Measurements from ENCODE around the gene LRRIQ3. TPM values are rescaled to one million over a fixed set of nuclear protein-coding genes. Genes with fewer than 3 reads are reported as not detected.

LRRIQ3 gene
- total and polyA plus RNA-seq, 2 of the 13 experiments (the other 11 are each of a cell fraction or from before 2014, with no cell fraction given): 1.1 to 1.3 TPM

DNA sequence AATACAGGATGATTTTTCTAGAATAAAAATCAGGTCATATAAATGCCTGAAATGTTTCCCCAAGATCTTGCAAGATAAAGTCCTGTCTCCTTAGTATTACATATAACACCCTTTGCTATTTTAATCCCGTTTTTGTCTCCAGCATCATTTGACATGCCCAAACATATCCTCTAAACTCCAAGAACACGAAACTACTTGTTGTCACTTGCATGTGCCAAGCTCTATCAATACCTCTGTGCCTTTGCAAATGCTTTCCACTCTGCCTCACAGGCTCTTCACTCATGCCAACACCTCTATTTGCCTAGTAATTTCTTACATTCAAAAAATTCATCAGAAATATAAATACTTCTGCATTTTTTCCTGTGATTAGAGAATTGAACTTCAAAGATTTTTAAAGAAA, 37.9 kb downstream of the LRRIQ3 start:
- in situ Hi-C loops (cut with HindIII; ENCODE audit: extremely low pct_ligation_motif_present, low pct_unique_long_range_greater_than_20kb) (no loop called here), intact Hi-C loops (cut with micrococcal nuclease; ENCODE audit: unreplicated experiment) (no loop called here)
- no peak overlapping the region for H3K4me3 ChIP-seq (replicated peaks in 1 of 3; ENCODE audit: insufficient read depth in 1 of 3, low read depth in 2 of 3, low read length in 3 of 3)
- H4K20me1 ChIP-seq (ENCODE audit: insufficient read depth, low read length): no peaks in the 10 kb centered on the region
- no peak overlapping the region for H2AFZ ChIP-seq (ENCODE audit: low read length)
- no peak overlapping the region for H3K4me2 ChIP-seq (ENCODE audit: low read depth, low read length)
- no peak for DNase-seq (ENCODE audit: low spot score)
- H3K9me3 ChIP-seq (ENCODE audit: low read length): no peaks in the 10 kb centered on the region
- TF ChIP-seq ZNF550 (CRISPR knock-in tag; IDR thresholded peaks at IDR 0.05; ENCODE audit: borderline replicate concordance) (no peak), MTF1 (CRISPR knock-in tag; IDR thresholded peaks at IDR 0.05) (no peak), HOXD1 (CRISPR knock-in tag; IDR thresholded peaks at IDR 0.05) (no peak), FLYWCH1 (CRISPR knock-in tag; IDR thresholded peaks at IDR 0.05) (no peak), SIN3A (IDR thresholded peaks at IDR 0.05; ENCODE audit: borderline replicate concordance, low read depth, low read length) (no peak), PHF5A (CRISPR knock-in tag; IDR thresholded peaks at IDR 0.05; ENCODE audit: low read depth, unreplicated experiment) (no peak), IKZF1 (IDR thresholded peaks at IDR 0.05) (no peak)
- TF ChIP-seq, protein P1, sequence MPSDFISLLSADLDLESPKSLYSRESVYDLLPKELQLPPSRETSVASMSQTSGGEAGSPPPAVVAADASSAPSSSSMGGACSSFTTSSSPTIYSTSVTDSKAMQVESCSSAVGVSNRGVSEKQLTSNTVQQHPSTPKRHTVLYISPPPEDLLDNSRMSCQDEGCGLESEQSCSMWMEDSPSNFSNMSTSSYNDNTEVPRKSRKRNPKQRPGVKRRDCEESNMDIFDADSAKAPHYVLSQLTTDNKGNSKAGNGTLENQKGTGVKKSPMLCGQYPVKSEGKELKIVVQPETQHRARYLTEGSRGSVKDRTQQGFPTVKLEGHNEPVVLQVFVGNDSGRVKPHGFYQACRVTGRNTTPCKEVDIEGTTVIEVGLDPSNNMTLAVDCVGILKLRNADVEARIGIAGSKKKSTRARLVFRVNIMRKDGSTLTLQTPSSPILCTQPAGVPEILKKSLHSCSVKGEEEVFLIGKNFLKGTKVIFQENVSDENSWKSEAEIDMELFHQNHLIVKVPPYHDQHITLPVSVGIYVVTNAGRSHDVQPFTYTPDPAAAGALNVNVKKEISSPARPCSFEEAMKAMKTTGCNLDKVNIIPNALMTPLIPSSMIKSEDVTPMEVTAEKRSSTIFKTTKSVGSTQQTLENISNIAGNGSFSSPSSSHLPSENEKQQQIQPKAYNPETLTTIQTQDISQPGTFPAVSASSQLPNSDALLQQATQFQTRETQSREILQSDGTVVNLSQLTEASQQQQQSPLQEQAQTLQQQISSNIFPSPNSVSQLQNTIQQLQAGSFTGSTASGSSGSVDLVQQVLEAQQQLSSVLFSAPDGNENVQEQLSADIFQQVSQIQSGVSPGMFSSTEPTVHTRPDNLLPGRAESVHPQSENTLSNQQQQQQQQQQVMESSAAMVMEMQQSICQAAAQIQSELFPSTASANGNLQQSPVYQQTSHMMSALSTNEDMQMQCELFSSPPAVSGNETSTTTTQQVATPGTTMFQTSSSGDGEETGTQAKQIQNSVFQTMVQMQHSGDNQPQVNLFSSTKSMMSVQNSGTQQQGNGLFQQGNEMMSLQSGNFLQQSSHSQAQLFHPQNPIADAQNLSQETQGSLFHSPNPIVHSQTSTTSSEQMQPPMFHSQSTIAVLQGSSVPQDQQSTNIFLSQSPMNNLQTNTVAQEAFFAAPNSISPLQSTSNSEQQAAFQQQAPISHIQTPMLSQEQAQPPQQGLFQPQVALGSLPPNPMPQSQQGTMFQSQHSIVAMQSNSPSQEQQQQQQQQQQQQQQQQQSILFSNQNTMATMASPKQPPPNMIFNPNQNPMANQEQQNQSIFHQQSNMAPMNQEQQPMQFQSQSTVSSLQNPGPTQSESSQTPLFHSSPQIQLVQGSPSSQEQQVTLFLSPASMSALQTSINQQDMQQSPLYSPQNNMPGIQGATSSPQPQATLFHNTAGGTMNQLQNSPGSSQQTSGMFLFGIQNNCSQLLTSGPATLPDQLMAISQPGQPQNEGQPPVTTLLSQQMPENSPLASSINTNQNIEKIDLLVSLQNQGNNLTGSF (CRISPR knock-in tag; IDR thresholded peaks at IDR 0.05): no peak
- ATAC-seq: no peak
- no peaks in the 10 kb centered on the region for H3K27me3 ChIP-seq (ENCODE audit: control insufficient read depth in 1 of 2, insufficient read depth in 2 of 2, low read length in 2 of 2)
- no peaks in the 10 kb centered on the region for H3K4me1 ChIP-seq (ENCODE audit: insufficient read depth, low read length)
- no peak overlapping the region for H3K9ac ChIP-seq (ENCODE audit: insufficient read depth, low read depth, low read length)
- H3K79me2 ChIP-seq (ENCODE audit: insufficient read depth, low read length): no peaks in the 10 kb centered on the region
- no peak for FAIRE-seq
- no peak overlapping the region for H3K27ac ChIP-seq (ENCODE audit: extremely low read length, insufficient read depth, low read length)
- BruUV-seq (replicated peaks): no TSS peak
- CTCF ChIA-PET (ENCODE audit: low intra/inter-chr PET ratio, low total read pairs): no interaction called here
- POLR2A ChIA-PET: no interaction called here
- WGBS (ENCODE audit: low lambda C conversion rate): 0% methylated on average over 2 of the region's 2 CpGs
- no peaks in the 10 kb centered on the region for H3K36me3 ChIP-seq (replicated peaks in 1 of 2; ENCODE audit: control insufficient read depth in 1 of 2, insufficient read depth in 2 of 2, low read length in 2 of 2)
